Ishikawa (cell line): ENCODE results near the gene WDR86.

Experiments
- EGR1 ChIP-seq: IDR thresholded peaks from 2 replicates; pipeline ENCODE4 v1.6.1; 2012
- NFIC ChIP-seq: IDR thresholded peaks from 2 replicates; pipeline ENCODE4 v1.6.1; 2012
- TCF12 ChIP-seq: IDR thresholded peaks from 2 replicates; pipeline ENCODE4 v1.6.1; 2012; ENCODE audit warnings: low read depth
- TEAD4 ChIP-seq: IDR thresholded peaks from 2 replicates; pipeline ENCODE4 v1.6.1; 2012
- USF1 ChIP-seq: IDR thresholded peaks from 2 replicates; pipeline ENCODE4 v1.6.1; 2012
- YY1 ChIP-seq: IDR thresholded peaks from 2 replicates; pipeline ENCODE4 v1.6.1; 2012; ENCODE audit warnings: low read depth

DNA sequence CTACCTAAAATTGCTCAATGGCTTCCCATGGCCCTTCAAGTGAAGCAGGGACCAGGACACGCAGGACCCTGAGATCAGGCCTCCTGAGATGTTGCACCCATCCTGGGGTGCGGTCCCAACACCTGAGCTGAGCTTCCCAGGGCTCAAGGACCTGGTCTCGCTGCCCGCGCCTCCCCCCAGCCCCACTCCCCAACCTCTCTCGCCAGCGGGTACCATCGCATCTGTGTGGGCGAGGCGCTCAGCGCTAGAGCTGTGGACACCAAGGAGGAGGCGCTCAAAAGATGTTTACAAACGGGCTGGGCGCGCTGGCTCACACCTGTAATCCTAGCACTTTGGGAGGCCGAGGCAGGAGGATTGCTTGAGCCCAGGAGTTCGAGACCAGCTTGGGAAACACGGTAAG is 37.5 kb upstream of the WDR86 start:
- no peak for TF ChIP-seq TCF12
- TF ChIP-seq YY1, result no peak
- no peak for TF ChIP-seq TEAD4
- TF ChIP-seq EGR1, result no peak
- no peak for TF ChIP-seq NFIC
- no peak for TF ChIP-seq USF1
